ENCODE results near the gene CERK.

GRCh38 chr22:46673205-46673604 lies 64.8 kb downstream of the CERK start:
- TF ChIP-seq CTCF (IDR thresholded peaks at IDR 0.05) (no peak), POLR2AphosphoS5 (IDR thresholded peaks at IDR 0.05) (no peak), POLR2A (IDR thresholded peaks at IDR 0.05) (no peak)
